Left lobe of liver (tissue), 2 donors: ENCODE measurements around the gene OXCT2. TPM values are rescaled to one million over a fixed set of nuclear protein-coding genes. Genes with fewer than 3 reads are reported as not detected.
A peak's percentile ranks its signal among the peaks of the same experiment; 100 is the strongest.
"Not testable (repeated sequence)": the region's sequence is repeated elsewhere in the genome, so short reads cannot be mapped to it uniquely, and the experiment has no call there.

Experiments
- ATAC-seq: fragments of 200-7000 bp; cut with Tn5 transposase; one replicate; pipeline ENCODE4 v1.9.1; 2020; ENCODE audit warnings: mild to moderate bottlenecking, moderate library complexity
- DNase-seq: peaks from one replicate; pipeline ENCODE4 v3.0.0-alpha.2; 2020; ENCODE audit warnings: low spot score
- total RNA-seq: library from RNA; stranded (reverse); gene quantifications from one replicate; pipeline ENCODE4 v1.2.1, GENCODE V29; 2021
- donor health status: DM: no; HTN: no; CAD: no; lungs with moderate emphysema.
- donor health status: DM: no; HTN: yes; CAD: no.

Gene OXCT2
- total RNA-seq, 1 donor from 2014 or later = not detected

DNA sequence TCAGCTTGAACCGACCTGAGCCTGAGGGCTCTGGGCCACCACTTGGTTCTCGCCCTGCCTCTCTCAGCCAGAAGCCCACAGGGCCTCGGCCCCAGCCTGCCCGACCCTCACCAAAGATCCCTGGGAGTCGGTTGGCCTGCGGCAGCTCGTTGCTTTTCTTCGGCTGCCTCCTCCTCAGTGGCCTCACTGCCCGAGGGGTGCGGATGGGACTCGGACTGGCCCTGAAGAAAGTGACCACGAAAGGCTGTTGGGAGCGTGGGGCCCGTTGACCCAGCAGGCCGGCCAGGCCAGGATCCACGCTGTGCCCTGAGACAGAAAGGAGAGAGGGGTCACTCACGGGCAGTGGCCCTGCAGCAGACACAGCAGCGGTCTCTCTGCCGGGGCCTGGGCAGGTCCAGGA, 6.6 kb downstream of the OXCT2 start:
- DNase-seq, ATAC-seq: not testable (repeated sequence)

DNA sequence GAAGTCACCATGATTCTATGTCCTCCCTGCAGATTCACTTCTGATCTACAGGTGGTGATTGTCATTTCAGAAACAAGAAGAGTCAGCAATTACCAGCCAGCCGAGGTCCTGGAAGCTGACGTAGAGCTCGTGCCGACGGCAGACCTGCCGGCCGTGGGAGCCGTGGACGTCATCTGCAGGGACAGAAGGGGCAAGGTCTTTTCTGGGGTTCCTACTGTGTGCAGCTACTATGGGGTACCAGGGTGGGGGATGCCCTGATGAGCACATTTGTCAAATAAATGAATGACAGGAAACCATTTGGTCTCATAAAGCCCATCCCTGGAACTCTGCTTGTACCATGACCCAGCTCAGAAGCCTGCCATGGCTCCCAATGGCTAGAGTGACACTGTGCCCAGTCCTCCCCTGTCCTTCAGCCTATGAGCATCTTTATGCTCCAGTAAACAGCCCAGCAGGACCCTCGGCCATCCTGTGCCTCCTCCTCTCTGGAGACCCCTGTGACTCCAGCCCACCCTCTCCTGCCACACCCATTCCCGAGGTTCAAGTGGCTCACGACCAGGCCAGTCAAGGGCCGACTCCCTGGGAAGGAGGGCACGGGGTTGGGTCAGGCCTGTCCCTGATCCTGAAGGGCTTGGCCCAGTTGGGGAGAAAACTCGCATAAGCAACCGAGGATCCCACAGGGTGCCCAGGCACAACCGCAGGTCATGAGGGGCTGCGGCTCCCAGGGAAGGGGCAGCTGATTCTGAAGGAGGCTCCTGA, 7.4 kb downstream of the OXCT2 start:
- DNase-seq, ATAC-seq: not testable (repeated sequence)

DNA sequence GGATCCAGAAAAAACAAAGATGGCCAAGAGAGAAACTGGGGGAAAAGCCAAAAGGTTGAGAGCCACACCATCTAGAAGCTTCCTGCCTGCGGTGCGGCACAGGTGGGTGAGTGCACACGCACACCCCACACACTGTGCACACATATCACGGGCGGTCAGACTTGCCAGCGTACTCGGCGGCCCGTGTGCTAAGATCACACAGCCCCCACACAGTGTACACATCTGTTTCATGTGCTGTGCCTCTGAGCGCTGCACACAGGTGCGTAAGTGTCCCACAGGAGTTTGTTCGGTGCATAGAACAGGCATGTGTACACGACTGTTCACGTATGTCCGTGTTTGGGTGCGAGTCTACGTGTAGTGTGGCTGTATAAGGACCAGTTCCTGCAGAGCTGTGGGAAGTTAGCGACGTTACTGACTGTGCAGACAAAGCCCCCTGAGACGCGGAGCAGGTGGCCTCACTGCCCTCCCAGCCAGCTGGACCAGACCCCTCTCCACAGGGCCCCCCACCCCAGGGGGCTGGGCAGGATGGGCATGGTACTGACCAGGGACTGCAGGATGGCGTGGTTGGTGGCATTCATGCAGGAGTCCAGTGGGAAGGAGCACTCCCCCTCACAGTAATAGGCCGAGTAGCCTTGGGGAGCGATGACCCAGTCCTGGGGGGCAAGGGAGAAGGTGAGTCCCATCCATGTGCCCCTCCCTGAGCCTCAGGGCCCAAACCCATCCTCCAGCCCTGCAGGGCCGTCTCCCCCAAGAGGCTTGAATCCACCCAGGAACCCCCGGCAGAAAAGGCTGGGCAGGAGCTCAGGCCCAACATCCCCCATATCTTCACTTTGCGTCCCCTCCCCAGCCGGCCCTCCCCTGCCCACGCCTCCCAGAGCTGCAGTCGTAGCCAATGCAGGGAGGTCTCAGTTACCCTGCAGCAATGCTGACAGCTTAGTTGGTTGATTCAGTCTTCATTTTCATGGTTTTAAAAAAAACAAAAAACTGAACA, 8.3 kb downstream of the OXCT2 start:
- DNase-seq = no peak
- ATAC-seq = no peak

DNA sequence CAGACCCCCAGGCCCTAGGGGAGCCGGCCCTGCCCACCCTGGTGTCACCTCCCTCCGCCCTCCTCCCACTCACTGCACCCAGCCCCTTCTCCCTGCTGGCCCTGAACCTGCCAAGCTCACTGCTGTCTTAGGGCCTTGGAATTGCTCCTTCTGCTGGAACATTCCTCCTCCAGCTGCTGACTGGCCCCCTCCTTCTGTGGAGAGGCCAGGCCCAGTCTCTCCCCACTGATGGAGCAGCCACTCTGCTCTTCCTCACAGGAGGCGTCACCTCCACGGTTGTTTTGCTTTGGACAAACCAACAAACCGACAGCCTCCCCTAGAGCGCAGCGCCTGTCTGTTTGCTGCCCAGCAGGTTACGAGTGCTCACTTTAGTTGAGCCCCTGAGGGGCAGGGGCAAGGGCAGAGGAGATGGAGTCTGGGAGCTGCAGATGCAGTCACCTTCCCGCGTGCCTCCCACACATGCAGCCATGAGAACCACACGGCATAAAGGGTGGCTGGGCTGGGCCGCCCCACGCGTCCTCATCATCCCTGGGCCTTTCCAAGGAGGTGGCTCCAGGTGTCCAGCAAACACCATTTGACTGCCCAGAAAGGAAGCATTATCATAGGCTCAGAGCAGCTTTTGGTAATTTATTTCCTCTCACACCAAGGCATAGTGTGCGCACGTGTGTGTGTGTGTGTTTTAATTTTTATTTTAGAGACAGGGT, 9.4 kb downstream of the OXCT2 start:
- no peak for DNase-seq
- ATAC-seq = no peak

DNA sequence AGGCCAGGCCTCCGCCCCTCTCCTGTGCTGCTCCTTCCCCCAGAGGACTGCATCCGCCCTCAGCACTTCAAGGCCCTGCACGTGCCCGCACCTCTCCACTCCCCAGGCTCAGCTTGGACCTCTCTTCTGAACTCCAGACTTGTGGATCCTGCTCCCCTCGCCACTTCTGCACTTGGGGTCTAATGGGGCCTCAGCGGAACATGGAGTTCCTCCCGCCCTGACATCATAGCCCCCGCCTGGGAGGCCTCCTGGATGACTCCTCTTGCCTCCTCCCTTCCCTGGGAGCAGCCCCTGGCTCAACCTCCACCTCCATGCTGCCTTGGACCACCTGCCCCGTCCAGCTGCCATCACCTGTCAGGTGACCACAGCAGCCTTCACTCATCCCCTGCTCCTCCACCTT, 10.1 kb downstream of the OXCT2 start:
- ATAC-seq = no peak

DNA sequence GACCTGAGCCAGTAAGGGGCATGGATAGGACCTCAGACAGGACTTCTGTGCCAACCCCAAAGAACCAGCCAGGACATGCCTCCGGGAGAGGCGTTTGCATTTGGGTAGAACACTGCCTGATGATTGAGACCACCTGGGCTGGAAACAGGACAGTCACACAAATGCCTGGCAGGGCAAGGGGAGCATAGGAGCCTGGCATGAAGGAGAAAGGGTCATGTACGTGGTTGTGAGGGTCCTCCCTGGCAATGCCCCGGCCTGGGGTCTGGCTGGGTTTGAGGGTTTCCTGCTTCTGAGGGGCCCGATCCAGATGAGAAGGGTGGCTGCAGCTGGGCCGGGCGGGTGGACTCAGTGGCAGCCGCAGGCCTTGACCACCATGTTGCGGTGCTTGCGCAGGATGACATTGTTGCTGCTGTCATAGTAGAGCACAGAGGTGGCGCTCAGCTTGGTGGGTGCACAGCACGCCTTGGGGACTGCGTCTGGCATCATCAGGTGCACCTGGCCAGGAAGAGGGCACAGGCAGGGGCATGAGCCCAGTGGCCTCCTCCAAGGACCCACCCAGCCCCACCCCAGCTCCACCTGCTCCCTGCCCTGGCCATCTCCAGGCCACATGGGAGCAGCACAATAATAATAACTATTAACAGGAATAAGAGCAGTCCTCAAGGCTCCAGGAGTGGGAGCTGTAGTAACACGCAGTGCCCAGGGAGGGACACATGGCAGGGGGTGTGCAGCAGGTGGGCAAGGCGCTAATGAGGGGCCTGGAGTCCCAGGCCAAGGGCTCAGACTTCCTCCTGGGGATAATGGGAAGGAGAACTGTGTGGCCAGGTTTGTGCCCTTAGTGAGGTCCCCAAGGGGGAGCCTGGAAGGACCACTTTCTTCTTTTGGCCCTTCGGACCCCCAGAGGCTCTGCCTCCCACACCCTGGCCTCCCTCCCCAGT, 10.8 kb downstream of the OXCT2 start:
- DNase-seq = no peak
- no peak for ATAC-seq

More for the DNA sequence above, 10.1 kb downstream of the OXCT2 start:
- no peak for DNase-seq

DNA sequence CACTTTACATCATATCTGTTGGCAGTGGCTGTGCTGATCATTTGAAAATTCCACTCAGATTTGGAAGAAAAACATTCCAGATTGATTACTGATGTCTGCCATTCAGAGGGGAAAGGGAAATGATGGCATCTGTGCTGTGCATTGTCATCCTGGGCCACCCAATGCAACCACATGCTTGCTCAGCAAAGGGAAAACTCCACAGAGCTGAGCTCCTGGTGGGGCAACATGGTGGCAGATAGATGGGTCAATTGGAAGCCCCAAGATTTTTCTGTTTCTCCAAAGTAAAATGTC, 11.8 kb downstream of the OXCT2 start:
- ATAC-seq = no peak
- no peak for DNase-seq

DNA sequence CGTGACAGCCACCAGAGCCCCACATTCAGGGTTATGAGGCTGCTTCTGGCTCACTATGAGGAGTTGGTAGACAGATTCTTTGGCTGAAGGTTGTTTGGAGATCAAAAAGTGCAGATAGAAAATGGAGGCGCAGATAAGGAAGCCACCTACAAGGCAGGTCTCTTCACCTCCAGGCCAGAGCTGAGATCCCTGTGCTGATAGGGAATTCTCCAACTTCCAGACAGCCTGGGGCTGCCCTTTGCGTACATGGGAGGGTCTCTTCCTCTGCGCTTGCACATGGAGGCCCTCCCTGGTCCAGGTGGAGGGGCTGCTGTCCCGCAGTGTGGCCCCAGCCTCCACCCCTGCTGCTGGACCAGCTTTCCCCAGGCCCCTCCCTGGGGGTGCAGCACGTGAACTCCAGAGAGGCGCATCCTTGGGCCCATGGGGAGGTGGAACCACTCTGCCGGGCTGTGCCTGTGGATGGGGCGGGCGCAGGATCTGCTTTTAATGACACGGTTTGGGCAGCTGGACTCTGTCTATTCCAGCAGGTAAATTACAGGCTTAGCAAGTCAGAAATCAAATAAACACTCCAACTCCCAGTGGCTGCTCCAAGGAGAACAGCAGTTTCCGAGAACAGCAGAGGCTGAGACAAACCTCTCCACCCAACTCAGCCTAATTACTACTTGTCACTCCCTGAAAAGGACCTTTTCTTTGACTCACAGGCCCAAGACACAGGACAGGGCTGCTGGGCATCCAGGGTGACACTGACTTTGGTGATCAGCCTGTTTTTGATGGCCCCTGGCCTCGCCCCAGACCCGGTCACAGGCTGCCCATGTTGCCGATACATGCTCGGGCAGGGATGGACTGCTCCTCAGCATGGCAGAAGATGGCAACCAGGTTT, 12.4 kb downstream of the OXCT2 start:
- no peak for ATAC-seq
- no peak for DNase-seq

DNA sequence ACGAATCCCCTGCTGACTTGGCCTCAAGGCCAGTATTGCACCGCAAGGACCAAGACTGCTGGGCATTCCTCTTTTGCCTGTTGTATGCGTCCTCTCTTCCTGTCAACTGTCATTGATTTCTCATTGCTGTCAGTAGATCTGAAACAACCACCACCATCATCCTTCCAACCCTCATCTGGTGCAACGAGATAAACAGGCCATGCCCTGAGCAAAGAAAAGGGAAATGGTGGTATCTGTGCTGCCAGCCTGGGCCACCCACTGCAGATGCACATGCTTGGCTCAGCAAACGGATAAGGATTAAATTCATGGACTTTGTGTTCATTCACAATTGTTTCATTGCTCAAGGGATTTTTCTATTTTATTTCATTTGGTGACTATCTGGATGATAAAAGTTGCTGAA, 13.6 kb downstream of the OXCT2 start:
- ATAC-seq (no peak), DNase-seq (no peak)

DNA sequence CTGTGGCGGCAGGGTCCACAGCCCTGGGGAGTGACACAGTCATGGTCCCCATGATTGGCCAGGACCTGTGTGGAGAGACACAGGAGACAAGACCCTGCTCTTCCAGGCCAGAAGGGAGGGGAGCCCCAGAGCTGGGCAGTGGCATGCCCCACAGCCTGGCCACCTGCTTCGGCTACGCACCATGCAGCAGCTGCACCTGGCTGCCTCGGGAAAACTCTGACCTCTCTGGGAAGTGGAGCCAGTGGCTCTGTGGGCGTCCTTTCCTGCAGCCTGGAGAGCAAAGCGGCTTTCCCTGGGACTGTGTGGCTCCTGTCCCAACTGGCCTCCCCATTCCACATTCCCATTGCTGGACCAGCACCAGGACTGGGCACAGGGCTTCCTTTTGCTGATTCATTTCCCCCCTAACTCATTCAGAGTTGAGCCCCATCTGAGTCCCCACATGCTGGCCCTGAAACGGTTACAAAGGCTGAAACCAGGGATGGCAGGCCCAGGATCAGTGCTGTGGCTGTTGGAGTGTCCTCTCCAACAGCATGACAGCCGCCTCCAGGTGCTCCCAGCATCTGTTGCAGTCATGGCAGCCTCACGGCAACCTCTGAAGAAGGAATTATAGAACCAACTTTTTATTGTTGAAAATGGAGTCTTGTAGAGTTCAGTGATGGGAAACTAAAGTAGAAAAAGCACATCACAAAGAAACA, 15.0 kb downstream of the OXCT2 start:
- DNase-seq = no peak
- ATAC-seq = no peak

DNA sequence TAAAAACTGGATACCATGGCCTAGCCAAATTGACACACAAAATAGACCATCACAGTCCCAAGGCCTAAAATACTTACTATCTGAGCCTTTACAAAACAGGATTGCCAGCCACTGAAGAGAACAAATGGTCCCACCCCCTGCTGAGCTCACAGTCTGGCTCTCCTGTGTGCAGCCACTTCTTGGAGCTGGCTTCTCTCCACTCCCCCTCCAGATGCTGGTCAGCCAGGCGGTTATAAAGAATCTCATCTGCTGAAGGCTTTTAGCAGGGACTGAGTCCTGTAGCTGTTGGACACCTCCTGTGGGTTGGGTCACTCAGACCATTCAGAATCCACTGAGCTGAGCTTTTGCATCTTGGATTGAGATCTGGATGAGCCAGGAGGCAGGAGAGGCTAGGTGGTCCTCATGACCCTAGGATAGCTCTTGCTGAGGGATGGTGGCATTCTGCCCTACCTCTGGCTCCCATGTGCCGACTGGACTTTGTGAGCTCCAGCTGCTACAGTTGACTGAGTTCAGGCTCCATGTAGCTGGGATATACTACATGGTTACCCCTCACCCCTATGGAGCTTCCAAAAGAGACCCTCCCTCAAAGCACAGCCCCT, 16.1 kb downstream of the OXCT2 start:
- DNase-seq = peak; percentile 6

DNA sequence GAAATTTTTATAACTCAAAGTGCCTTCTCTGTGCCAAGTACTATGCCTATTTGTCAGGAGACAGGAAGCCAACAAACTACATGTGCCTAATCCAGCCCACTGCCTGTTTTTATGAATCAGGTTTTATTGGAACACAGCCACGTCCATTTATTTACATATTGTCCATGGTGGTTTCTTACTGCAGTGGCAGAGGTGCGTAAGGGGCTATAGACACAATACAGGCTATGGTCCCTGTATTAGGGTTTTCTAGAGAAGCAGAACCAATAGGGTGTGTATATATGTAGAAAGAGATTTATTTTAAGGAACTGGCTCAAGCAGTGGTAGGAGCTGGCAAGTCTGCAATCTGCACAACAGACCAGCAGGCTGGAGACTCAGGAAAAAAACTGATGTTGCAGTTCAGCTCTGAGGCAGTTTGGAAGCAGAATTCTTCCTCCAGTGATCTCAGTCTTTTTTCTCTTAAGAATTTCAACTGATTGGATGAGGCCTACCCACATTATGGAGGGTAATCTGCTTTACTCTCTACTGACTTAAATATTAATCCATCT, 17.1 kb downstream of the OXCT2 start:
- ATAC-seq = no peak

More for the DNA sequence above, 16.1 kb downstream of the OXCT2 start:
- ATAC-seq = no peak

DNA sequence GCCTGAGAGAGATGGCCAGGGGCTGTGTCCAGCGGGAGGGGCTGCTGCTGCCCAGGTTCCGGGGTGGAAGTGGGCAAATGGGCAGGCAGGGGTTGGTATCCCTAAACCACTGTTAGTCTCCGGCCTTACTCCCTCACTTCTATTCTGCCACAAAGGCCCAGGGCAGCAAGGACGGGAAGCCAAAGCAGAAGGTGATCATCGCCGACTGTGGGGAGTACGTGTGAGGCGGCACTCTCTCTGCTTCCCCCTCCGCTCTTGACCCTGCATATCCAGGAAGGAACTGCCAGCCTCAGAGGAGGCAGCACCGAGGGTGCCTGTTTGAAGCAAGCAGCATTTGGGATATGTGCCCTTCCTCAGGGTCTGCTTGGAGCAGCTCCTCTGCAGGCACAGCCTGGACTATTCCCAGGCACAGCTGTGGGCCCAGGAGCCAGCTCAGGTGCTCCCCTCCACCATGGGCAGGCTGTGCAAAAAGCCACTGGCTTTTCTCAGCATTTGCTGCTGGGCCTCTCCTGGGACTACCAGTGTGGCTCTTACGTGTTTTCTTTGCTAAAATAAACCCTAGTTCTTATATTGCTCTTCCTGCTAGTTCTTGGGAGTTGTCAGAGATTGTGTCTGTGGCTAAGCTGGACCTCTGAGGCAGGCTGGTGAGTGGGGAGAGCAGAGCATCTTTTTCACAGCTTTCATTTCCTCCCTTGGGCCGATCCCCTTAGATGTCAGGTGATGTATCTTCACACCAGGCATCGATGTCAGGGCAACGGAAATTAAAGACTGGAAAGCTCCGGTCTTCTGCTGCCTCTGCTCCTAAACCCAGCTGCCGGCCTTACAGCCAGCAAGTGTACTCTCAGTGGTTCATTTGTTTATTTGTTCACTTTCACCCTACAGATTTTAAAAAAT, 17.8 kb downstream of the OXCT2 start:
- peak; percentile 29 for DNase-seq
- no peak for ATAC-seq

More for the DNA sequence above, 17.1 kb downstream of the OXCT2 start:
- DNase-seq = peak; percentile 4

DNA sequence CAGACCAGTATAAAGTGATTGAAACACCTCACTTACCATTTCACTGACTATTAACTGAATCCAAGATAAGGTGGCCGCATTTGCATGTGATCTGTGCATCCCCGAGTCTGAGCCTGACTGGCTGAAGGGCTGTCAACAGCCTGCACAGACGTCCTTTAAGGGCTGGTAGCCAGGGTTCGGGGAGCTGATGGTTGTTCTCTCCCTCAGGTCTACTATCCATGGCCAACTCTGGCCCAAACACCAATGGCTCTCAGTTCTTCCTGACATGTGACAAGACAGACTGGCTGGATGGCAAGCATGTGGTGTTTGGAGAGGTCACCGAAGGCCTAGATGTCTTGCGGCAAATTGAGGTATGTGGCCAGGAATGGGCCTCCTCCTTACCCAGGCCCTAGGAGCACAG, 18.4 kb downstream of the OXCT2 start:
- no peak for DNase-seq
- ATAC-seq = no peak

DNA sequence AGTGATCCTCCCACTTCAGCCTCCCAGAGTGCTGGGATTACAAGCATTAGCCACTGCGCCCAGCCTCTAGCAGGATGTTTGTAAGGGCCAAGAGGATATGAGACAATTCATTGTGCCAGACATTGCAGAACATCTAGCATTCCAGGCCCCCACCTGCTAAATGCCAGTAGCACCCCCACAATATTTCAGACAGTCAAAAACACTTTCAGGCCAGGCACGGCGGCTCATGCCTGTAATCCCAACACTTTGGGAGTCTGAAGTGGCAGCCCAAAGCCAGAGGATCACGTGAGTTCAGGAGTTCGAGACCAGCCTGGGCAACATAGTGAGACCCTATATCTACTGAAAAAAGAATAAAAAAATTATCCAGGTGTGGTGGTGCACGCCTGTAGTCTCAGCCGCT, 19.6 kb downstream of the OXCT2 start:
- DNase-seq (peak; percentile 14), ATAC-seq (no peak)

DNA sequence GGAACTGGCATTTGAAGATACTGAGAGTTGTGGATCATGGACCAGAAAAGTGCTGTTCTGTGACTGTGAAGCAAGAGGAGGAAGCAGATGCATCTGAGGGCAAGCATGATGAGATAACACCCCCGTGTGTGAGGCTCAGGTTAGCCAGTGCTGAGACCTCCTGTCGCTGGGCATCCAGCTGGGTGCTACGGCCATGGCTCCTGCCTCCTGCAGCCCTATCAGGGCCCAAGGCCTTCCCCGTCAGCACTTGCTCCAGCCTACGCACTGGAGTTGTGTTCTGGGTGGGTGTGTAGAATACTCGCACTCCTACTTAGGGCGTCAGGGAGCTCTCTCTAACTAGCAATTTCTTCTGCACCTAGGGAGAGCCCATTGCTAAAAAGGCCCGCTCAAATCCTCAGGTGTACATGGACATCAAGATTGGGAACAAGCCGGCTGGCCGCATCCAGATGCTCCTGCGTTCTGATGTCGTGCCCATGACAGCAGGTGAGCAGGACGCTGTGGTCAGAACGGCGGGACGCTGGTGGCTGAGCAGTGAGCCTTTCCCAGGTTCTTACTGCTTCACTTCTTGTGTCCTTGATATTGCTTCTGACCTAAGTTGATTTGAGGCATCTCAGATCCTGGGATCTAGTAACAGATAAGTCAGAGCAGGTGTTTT, 26.0 kb downstream of the OXCT2 start:
- DNase-seq (peak; percentile 27), ATAC-seq (no peak)
